ENCODE measurements around the gene NFATC1.

NFATC1 gene

GRCh38 chr18:79507546-79508480 lies 112.1 kb downstream of the NFATC1 start:
- peak; percentile 94 for DNase-seq (ENCODE audit: low spot score)

- DNase-seq (ENCODE audit: low spot score) = no peak
Measured at GRCh38 chr18:79508565-79509535, 113.1 kb downstream of the NFATC1 start.

- DNase-seq (ENCODE audit: low spot score) = no peak
Measured at GRCh38 chr18:79509536-79509930, 113.8 kb downstream of the NFATC1 start.

GRCh38 chr18:79510046-79510685 lies 114.4 kb downstream of the NFATC1 start:
- DNase-seq (ENCODE audit: low spot score) = no peak

DNA sequence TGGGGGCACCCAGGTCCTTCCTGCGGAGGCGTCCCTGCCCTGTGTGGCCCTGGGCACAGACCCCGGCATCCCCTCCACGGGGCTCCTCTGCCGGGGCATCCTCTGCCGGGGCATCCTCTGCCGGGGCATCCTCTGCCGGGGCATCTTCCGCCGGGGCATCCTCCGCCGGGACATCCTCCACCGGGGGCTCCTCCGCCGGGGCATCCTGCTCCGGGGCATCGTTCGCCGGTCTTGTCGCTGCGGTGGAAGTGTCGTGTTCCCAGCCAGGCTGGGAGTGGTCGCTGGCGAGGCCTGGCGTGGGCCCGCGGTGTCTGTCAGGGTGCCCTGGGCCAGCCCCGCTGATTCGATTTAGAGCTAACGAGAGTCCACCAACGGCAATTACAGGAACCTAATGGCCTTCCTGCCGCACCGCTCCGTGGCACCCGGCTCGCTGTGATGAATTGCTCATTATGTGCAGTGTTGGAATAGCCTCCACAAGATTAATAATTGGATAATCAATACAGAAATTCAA lies 115.1 kb downstream of the NFATC1 start:
- no peak for DNase-seq (ENCODE audit: low spot score)

DNA sequence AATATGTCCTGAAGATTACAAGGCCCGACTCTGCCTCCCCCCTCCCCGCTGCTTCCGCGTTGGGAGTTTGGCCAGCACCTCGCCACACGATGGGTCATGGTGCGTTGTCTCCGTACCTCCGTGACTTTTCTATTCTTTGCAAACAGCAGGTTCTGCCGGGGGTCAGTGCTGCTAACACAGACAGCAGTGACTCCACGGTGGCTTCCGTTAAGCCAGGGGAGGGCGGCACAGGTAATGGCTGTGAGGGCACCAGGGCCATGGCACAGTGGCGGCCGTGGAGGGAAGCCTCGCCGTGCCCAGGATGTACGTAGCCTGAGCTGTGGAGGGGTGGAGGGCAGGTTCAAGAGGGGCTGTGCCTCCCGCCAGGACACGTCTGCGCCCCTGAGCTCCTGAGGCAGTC lies 115.5 kb downstream of the NFATC1 start:
- no peak for DNase-seq (ENCODE audit: low spot score)

DNA sequence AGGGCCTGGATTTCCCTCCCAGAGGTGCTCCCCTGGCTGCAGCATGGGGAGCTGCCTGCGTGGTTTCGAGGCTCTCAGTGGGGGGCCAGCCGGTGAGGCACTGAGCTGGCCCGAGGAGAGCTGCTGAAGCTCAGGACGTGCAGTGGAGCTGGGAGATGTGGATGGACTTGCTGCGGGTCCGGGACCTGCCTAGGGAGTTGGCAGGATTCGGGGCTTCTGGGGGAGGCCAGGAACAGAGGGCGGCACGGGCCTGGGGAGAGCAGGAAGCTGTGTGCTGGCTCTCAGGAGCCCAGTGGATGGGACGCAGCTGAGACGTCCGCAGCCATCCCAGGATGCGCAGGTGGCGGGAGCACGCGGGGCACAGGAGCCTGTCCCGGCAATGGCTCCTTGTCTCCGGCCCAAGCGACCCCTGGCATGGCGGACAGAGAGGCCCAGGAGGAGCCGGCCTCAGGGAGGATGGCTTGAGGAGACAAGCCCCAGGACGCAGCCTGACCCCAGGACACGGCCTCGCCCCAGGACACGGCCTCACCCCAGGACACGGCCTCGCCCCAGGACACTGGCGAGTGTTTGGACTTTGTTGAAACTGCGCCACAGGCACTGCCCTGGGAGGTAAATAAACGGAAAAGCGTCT lies 116.1 kb downstream of the NFATC1 start:
- DNase-seq (ENCODE audit: low spot score) = no peak

GRCh38 chr18:79512461-79513380 lies 117.0 kb downstream of the NFATC1 start:
- DNase-seq (ENCODE audit: low spot score) = no peak

DNA sequence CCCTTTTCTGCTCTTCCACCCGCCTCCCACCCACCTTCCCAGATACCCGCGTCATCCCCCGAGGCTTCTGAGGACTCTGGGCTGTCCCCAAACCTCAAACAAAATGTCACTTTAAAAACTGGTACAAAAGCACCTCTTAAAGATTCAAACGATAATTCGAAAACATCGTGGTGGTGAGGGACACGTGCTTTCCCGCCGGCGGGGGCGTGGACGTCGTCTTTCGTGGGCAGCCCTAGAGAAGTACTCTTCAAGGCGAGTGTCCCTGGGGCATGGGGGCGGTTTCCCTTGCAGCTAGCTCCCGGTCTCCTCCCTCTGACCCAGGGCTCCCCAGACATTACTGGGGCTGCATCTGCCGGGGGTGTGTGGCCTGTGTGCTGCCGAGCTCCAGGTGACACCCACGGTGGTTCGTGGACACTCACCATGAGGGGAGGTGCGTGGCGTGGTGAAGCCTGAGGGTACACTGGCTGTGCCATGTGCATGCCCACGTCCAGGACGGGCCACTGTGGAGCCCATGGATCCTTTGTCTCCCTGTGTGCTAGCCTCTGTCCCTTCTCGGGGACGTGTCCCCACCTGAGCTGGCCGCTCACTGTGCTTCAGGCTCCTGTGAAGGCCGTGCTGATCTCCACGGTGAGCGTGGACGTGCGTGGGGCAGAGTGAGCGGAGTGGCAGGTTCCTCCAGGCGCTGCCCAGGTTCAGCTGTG lies 117.8 kb downstream of the NFATC1 start:
- DNase-seq (ENCODE audit: low spot score) = no peak

DNA sequence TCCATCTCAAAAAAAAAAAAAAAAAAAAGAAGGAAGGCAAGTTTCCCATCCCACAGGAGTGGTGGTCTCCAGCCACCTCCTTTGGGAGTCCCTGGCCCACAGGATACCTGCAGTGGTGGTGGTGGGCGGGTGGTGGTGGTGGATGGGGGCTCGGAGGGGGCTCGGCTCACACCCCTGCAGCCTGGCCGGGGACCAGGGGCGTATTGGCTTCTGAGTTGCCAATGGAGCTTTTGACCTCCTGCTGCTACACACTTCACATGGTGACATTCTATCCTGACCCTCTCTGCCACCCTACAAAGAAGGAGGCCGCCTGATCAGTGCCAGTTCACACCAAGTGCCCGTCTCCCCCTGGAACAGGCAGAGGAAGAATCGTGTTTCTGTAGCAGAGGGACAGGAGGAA lies 119.6 kb downstream of the NFATC1 start:
- DNase-seq (ENCODE audit: low spot score) = no peak

DNA sequence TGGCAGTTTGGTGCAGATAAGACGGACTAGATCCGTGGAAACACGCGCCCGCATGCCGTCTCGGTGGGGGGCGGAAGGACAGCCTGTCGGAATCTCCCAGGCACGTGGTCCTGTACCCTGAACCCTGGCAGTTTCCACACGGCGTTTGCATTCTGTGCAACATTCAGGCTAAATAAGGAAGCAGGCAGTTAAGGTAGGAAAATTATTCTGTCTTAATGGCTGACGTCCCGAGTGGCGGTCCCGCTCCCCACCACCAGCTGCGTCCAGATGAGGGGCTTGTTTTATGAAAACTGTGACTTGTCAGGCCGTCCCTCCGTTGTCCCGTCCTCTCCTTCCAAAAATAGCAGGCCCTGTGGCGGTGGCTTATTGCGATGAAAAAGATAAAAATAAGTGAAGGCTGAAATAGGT lies 120.2 kb downstream of the NFATC1 start:
- DNase-seq (ENCODE audit: low spot score) = no peak

- no peak for DNase-seq (ENCODE audit: low spot score)
Measured at GRCh38 chr18:79516441-79516931, 120.8 kb downstream of the NFATC1 start.

- DNase-seq (ENCODE audit: low spot score) = no peak
Measured at GRCh38 chr18:79517341-79517740, 121.6 kb downstream of the NFATC1 start.

- DNase-seq (ENCODE audit: low spot score) = no peak
Measured at GRCh38 chr18:79518028-79518682, 122.4 kb downstream of the NFATC1 start.

- no peak for DNase-seq (ENCODE audit: low spot score)
Measured at GRCh38 chr18:79518683-79519128, 123.0 kb downstream of the NFATC1 start.

- no peak for DNase-seq (ENCODE audit: low spot score)
Measured at GRCh38 chr18:79519751-79520477, 124.2 kb downstream of the NFATC1 start.

DNA sequence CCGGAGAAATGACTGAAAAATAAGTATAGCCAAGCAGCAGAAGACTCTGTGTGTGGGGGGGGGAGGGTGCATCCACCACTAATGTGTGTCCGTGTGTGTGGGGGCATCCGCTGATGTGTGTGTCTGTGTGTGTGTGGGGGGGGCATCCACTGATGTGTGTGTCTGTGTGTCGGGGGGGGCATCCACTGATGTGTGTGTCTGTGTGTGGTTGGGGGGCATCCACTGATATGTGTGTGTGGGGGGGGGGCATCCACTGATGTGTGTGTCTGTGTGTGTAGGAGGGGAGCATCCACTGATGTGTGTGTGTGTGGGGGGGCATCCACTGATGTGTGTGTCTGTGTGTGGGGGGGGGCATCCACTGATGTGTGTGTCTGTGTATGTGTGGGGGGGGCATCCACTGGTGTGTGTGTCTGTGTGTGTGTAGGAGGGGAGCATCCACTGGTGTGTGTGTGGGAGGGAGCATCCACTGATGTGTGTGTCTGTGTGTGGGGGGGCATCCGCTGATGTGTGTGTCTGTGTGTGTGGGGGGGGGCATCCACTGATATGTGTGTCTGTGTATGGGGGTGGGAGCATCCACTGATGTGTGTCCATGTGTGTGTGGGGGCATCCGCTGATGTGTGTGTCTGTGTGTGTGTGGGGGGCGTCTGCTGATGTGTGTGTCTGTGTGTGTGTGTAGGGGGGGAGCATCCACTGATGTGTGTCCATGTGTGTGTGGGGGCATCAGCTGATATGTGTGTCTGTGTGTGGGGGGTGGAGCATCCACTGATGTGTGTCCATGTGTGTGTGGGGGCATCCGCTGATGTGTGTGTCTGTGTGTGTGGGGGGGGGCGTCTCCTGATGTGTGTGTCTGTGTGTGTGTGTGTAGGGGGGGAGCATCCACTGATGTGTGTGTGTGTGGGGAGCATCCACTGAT lies 125.0 kb downstream of the NFATC1 start:
- no peak for DNase-seq (ENCODE audit: low spot score)

Data from GM03348 (cell line).